ENCODE results near the gene RPS24.

Gene RPS24

GRCh38 chr10:78042752-78043104 lies 9.1 kb downstream of the RPS24 start:
- Mint-ChIP-seq H3K9me3 (no peaks in the 10 kb centered on the region), H3K27ac (peak overlapping the region; percentile 49)

DNA sequence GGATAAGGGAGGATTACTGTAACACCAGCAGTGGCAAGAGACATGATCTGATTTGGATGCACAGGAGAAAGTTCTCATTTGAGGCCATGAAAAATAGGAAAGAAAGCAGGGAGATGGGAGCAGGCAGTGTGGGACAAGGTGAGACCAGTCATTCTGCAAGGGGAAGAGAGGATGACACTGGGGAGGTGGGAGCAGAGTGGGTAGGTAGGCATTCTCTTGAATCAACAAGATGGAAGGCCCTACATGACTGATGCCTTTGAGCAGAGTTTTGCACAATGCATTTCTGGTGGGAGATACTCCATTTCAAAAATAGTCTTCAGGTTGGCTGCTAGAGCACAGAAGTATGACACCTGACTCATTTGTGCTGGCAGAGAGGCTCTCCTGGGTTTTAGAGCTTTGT lies 10.5 kb downstream of the RPS24 start:
- no peaks in the 10 kb centered on the region for H3K9me3 Mint-ChIP-seq
- H3K4me1 Mint-ChIP-seq = peaks cover 61% of the 10 kb centered on the region
- no peaks in the 10 kb centered on the region for H3K27me3 Mint-ChIP-seq (ENCODE audit: low read depth, poor library complexity)
- no peak for DNase-seq
- no peak overlapping the region for H3K27ac Mint-ChIP-seq
- TF ChIP-seq, protein P1, sequence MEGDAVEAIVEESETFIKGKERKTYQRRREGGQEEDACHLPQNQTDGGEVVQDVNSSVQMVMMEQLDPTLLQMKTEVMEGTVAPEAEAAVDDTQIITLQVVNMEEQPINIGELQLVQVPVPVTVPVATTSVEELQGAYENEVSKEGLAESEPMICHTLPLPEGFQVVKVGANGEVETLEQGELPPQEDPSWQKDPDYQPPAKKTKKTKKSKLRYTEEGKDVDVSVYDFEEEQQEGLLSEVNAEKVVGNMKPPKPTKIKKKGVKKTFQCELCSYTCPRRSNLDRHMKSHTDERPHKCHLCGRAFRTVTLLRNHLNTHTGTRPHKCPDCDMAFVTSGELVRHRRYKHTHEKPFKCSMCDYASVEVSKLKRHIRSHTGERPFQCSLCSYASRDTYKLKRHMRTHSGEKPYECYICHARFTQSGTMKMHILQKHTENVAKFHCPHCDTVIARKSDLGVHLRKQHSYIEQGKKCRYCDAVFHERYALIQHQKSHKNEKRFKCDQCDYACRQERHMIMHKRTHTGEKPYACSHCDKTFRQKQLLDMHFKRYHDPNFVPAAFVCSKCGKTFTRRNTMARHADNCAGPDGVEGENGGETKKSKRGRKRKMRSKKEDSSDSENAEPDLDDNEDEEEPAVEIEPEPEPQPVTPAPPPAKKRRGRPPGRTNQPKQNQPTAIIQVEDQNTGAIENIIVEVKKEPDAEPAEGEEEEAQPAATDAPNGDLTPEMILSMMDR (IDR thresholded peaks at IDR 0.05) = no peak
- peaks cover 40% of the 10 kb centered on the region for H3K36me3 Mint-ChIP-seq (ENCODE audit: low read depth)
- no peak overlapping the region for H3K4me3 Mint-ChIP-seq

More at GRCh38 chr10:78042752-78043104, 9.1 kb downstream of the RPS24 start:
- H3K4me1 Mint-ChIP-seq = peaks cover 56% of the 10 kb centered on the region
- H3K4me3 Mint-ChIP-seq = no peak overlapping the region
- H3K36me3 Mint-ChIP-seq (ENCODE audit: low read depth) = peaks cover 50% of the 10 kb centered on the region
- TF ChIP-seq, protein P1 (IDR thresholded peaks at IDR 0.05) = no peak
- no peak for DNase-seq
- H3K27me3 Mint-ChIP-seq (ENCODE audit: low read depth, poor library complexity) = no peaks in the 10 kb centered on the region

DNA sequence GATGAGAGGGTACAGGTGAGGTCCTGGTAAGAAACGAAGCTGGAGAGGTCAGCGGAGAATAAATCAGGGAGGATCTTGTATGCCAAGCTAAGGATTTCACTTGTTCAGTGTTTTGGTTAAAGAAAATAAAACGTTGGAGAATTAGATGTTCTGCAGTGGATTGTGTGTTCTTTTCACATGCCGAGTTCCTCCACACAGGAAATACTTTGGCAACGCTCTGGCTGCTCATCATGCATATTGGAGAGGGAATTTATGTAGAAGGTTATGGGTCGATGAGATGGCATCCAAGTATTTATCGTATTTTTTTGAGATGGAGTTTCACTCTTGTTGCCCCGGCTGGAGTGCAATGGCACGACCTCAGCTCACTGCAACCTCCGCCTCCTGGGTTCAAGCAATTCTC lies 11.0 kb downstream of the RPS24 start:
- H3K27ac Mint-ChIP-seq = peak overlapping the region; percentile 34
- H3K4me3 Mint-ChIP-seq = no peak overlapping the region
- peaks cover 37% of the 10 kb centered on the region for H3K36me3 Mint-ChIP-seq (ENCODE audit: low read depth)
- H3K9me3 Mint-ChIP-seq = no peaks in the 10 kb centered on the region
- TF ChIP-seq, protein P1 (IDR thresholded peaks at IDR 0.05) = no peak
- no peaks in the 10 kb centered on the region for H3K27me3 Mint-ChIP-seq (ENCODE audit: low read depth, poor library complexity)
- DNase-seq = no peak
- peaks cover 61% of the 10 kb centered on the region for H3K4me1 Mint-ChIP-seq

DNA sequence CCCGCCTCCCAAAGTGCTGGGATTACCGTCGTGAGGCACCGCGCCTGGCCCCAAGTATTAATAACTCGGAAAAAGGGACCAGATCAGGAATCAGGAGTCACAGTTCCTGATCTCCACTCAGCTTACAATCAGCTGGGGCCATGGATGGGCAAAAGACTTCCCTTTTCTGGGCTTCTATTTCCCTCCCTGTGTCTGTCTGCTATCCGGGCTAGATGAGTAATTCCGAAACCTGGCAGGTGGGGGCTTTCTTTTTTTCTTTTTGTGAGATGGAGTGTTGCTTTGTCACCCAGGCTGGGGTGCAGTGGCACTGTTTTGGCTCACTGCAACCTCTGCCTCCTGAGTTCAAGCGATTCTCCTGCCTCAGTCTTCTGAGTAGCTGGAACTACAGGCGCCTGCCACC lies 11.6 kb downstream of the RPS24 start:
- no peak for DNase-seq
- Mint-ChIP-seq H3K4me3 (no peak overlapping the region), H3K9me3 (no peaks in the 10 kb centered on the region), H3K27ac (no peak overlapping the region), H3K4me1 (peaks cover 62% of the 10 kb centered on the region), H3K36me3 (ENCODE audit: low read depth) (peaks cover 33% of the 10 kb centered on the region), H3K27me3 (ENCODE audit: low read depth, poor library complexity) (no peaks in the 10 kb centered on the region)
- TF ChIP-seq, protein P1 (IDR thresholded peaks at IDR 0.05) = no peak

GRCh38 chr10:78045856-78046255 lies 12.2 kb downstream of the RPS24 start:
- no peak overlapping the region for H3K4me3 Mint-ChIP-seq
- H3K27ac Mint-ChIP-seq = no peak overlapping the region
- no peaks in the 10 kb centered on the region for H3K27me3 Mint-ChIP-seq (ENCODE audit: low read depth, poor library complexity)
- TF ChIP-seq, protein P1 (IDR thresholded peaks at IDR 0.05) = no peak
- H3K36me3 Mint-ChIP-seq (ENCODE audit: low read depth) = peaks cover 27% of the 10 kb centered on the region
- no peaks in the 10 kb centered on the region for H3K9me3 Mint-ChIP-seq
- peaks cover 61% of the 10 kb centered on the region for H3K4me1 Mint-ChIP-seq
- no peak for DNase-seq

GRCh38 chr10:78046711-78047269 lies 13.1 kb downstream of the RPS24 start:
- Mint-ChIP-seq H3K4me1 (peaks cover 51% of the 10 kb centered on the region), H3K27me3 (ENCODE audit: low read depth, poor library complexity) (no peaks in the 10 kb centered on the region), H3K9me3 (no peaks in the 10 kb centered on the region), H3K27ac (no peak overlapping the region), H3K36me3 (ENCODE audit: low read depth) (peaks cover 24% of the 10 kb centered on the region), H3K4me3 (no peak overlapping the region)
- DNase-seq = no peak
- TF ChIP-seq, protein P1 (IDR thresholded peaks at IDR 0.05) = no peak
